Activated CD8-positive, alpha-beta T cell treated with anti-CD3 and anti-CD28 coated beads for 36 hours (primary cell): ENCODE results near the gene C1QBP. TPM values are rescaled to one million over a fixed set of nuclear protein-coding genes. Genes with fewer than 3 reads are reported as not detected.

ENCODE experiments used
- ATAC-seq: fragments of 200-7000 bp; cut with Tn5 transposase; one replicate; pipeline ENCODE4 v1.10.0; 2021; ENCODE audit warnings: mild to moderate bottlenecking, moderate library complexity
- CTCF ChIA-PET: fragments of 350-600 bp; sonication (Branson Sonifier 250); formaldehyde crosslinking; loops from one replicate; lab custom pipeline; 2021; ENCODE audit warnings: antibody characterized with exemption; lab: Charles Lee
- POLR2A ChIA-PET: fragments of 350-600 bp; sonication (Branson Sonifier 250); formaldehyde crosslinking; loops from one replicate; lab custom pipeline; 2021; ENCODE audit warnings: antibody characterized with exemption; lab: Charles Lee
- DNase-seq: peaks from one replicate; pipeline ENCODE4 v3.0.0-alpha.2; 2020
- H3K27ac Mint-ChIP-seq: one replicate; pipeline ENCODE4 v1.8.0; 2021; ENCODE audit warnings: mild to moderate bottlenecking, mixed read lengths
- H3K27me3 Mint-ChIP-seq: one replicate; pipeline ENCODE4 v1.8.0; 2021; ENCODE audit warnings: mixed read lengths
- H3K36me3 Mint-ChIP-seq: one replicate; pipeline ENCODE4 v1.8.0; 2021; ENCODE audit warnings: low read depth, mixed read lengths
- H3K4me1 Mint-ChIP-seq: one replicate; pipeline ENCODE4 v1.8.0; 2021; ENCODE audit warnings: low read depth, mixed read lengths
- H3K4me3 Mint-ChIP-seq: one replicate; pipeline ENCODE4 v1.8.0; 2021; ENCODE audit warnings: mild to moderate bottlenecking, moderate library complexity, mixed read lengths
- H3K9me3 Mint-ChIP-seq: one replicate; pipeline ENCODE4 v1.8.0; 2021; ENCODE audit warnings: mixed read lengths
- CTCF ChIP-seq: fragments of 200-600 bp; IDR thresholded peaks from one replicate; pipeline ENCODE4 v1.8.0; 2022; ENCODE audit warnings: antibody characterized with exemption, mild to moderate bottlenecking
- intact Hi-C: fragments of 100-400 bp; cut with micrococcal nuclease; formaldehyde crosslinking; loops from one replicate; pipeline ENCODE4 v1.10.0; 2022
- total RNA-seq, 2 experiments: library from RNA; stranded (reverse); gene quantifications; one replicate each; pipeline ENCODE4 v1.2.3, GENCODE V29; 2021

The C1QBP gene
- total RNA-seq, 2 experiments from 2014 or later = 463 to 470 TPM

DNA sequence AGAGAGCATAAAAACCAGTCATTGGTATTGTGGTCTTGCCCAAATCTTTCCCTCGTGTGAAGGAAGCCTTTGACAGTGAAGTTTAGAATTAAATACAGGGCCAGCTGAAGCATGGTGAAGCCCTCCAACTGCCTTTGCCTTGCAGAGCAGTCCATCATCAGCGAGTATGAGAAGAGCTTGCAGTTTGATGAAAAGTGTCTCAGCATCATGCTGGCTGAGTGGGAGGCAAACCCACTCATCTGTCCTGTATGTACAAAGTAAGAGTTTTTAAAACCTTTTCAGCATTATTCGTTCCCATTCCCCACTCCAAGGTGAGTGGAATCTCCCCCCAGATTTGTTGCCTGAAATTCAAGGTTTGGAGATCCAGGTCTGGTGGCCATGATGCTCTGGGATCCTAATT lies 13.1 kb downstream of the C1QBP start:
- Mint-ChIP-seq H3K9me3 (no peaks in the 10 kb centered on the region), H3K4me3 (no peak overlapping the region), H3K36me3 (peaks cover 49% of the 10 kb centered on the region), H3K27me3 (no peaks in the 10 kb centered on the region), H3K4me1 (peaks cover 32% of the 10 kb centered on the region), H3K27ac (no peak overlapping the region)
- no peak for TF ChIP-seq CTCF
- ATAC-seq (no peak), DNase-seq (no peak)
- ChIA-PET POLR2A (interaction anchor here (1.8 kb wide), 1 partner anchor 9 kb away, joined by 7 read pairs; no protein-coding TSS in a partner anchor), CTCF (interaction anchor here (7.7 kb wide), 1 partner anchor 13 kb away, joined by 68 read pairs; the partner anchor contains the start of gene C1QBP)
- intact Hi-C loops = no loop called here

DNA sequence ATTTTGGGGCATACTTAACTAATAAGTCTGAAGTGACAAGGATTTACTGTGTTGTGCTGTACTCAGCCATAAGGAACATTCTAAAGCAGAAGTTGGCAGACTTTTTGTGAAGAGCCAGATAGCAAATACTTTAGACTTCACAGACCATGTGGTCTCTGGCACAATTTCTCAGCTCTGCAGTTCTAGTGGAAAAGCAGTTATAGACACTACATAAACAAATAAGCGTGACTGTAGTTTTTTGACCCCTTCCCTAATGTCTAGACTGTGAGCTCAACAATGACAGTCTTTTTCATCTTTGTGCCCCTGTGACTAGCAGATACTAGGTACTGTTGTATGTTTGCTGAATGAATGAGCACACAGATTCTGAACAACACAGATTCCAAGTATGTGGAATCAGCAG lies 14.0 kb downstream of the C1QBP start:
- POLR2A ChIA-PET = interaction anchor here (1.1 to 1.8 kb wide), 2 partner anchors 10 to 29 kb away, joined by 3 to 7 read pairs; no protein-coding TSS in a partner anchor
- CTCF ChIA-PET = interaction anchor here (7.7 kb wide), 1 partner anchor 14 kb away, joined by 68 read pairs; the partner anchor contains the start of gene C1QBP
- peaks cover 50% of the 10 kb centered on the region for H3K36me3 Mint-ChIP-seq
- ATAC-seq (no peak), DNase-seq (no peak)
- H3K27ac Mint-ChIP-seq = no peak overlapping the region
- no peaks in the 10 kb centered on the region for H3K9me3 Mint-ChIP-seq
- intact Hi-C loops = no loop called here
- H3K27me3 Mint-ChIP-seq = no peaks in the 10 kb centered on the region
- H3K4me1 Mint-ChIP-seq = peaks cover 30% of the 10 kb centered on the region
- TF ChIP-seq CTCF = no peak
- H3K4me3 Mint-ChIP-seq = no peak overlapping the region

GRCh38 chr17:5422505-5422904 lies 16.4 kb downstream of the C1QBP start:
- no peak for TF ChIP-seq CTCF
- no peak overlapping the region for H3K27ac Mint-ChIP-seq
- H3K4me1 Mint-ChIP-seq = peaks cover 34% of the 10 kb centered on the region
- ChIA-PET POLR2A (interaction anchor here (0.9 to 1.5 kb wide), 3 partner anchors 10 to 18 kb away, joined by 3 to 6 read pairs (median 3); no protein-coding TSS in a partner anchor), CTCF (interaction anchor here (0.7 to 1.0 kb wide), 3 partner anchors 10 to 16 kb away, joined by 3 read pairs; partner anchors contain the start of gene C1QBP)
- H3K36me3 Mint-ChIP-seq = peaks cover 56% of the 10 kb centered on the region
- DNase-seq = no peak
- no peaks in the 10 kb centered on the region for H3K9me3 Mint-ChIP-seq
- H3K27me3 Mint-ChIP-seq = no peaks in the 10 kb centered on the region
- no peak overlapping the region for H3K4me3 Mint-ChIP-seq
- no peak for ATAC-seq
- intact Hi-C loops = no loop called here

- Mint-ChIP-seq H3K27me3 (no peaks in the 10 kb centered on the region), H3K4me1 (peaks cover 43% of the 10 kb centered on the region), H3K36me3 (peaks cover 57% of the 10 kb centered on the region), H3K9me3 (no peaks in the 10 kb centered on the region), H3K4me3 (peak within 1 kb of the TSS; percentile 100), H3K27ac (peak within 1 kb of the TSS; percentile 100)
- intact Hi-C loops = no loop called here
- ATAC-seq (peak; percentile 70), DNase-seq (peak; percentile 94)
- ChIA-PET POLR2A (interaction anchor here (0.6 to 4.4 kb wide), 22 partner anchors 8 to 588 kb away, joined by 3 to 40 read pairs (median 4); partner anchors contain the start of genes C1QBP, DERL2, DHX33 and MIS12), CTCF (interaction anchor here (3.8 kb wide), 1 partner anchor 19 kb away, joined by 43 read pairs; the partner anchor contains the start of gene C1QBP)
- TF ChIP-seq CTCF = no peak
Observed at GRCh38 chr17:5419959-5420653, 18.8 kb downstream of the C1QBP start, which contains the start of gene RPAIN. Gene RPAIN (plus strand): TSS chr17:5420182. CDS start chr17:5420211, 29 bp downstream.
